GM18520 (cell line): ENCODE results near the gene NOP10.
"Not testable (repeated sequence)": the region's sequence is repeated elsewhere in the genome, so short reads cannot be mapped to it uniquely, and the experiment has no call there.

ENCODE experiments used
- ATAC-seq: cut with Tn5 transposase; IDR thresholded peaks from one replicate; pipeline ENCODE4 v1.9.1; 2021; ENCODE audit not compliant: unreplicated experiment

The NOP10 gene

DNA sequence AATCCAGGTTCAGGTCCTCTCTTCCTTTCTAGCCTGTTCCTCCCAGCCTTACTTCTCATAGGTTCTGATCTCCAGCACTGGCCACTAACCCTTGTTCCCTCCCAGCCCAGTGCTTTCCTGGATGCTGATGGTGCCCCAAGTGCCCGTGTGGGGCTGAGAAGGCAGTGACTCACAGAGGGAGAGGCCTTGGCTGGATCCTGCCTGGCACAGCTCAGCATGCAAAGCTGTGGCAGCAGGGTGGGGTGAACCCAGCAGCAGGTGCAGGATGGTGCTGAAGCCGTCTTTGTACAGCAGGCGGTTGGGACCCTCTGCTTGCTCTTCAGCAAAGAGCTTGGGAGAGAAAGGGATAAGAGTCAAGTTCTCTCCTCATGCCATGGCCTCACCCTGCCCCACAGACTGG is 16.5 kb upstream of the NOP10 start:
- no peak for ATAC-seq

- ATAC-seq: no peak
Measured at GRCh38 chr15:34358948-34359347, 16.0 kb upstream of the NOP10 start.

GRCh38 chr15:34358367-34358766 is 15.4 kb upstream of the NOP10 start:
- no peak for ATAC-seq

GRCh38 chr15:34357653-34358052 is 14.7 kb upstream of the NOP10 start:
- no peak for ATAC-seq

DNA sequence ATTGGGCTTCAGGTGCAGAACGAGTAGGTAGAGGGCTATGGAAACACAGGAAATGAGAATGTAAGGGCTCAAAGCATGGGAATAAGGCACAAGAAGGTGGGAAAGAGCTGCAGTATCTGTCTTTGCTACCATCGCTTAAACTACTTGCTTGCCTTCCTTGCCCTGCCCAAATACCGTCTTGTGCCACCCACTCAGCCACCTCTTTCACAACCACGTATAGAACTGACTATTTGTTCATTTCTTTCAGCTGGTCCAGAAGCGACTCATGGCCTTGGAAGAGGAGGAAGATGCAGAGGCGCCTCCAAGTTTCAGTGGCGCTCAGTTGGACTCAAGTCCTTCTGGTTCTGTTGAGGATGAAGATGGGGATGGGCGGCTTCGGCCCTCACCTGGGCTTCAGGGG is 12.3 kb upstream of the NOP10 start:
- no peak for ATAC-seq

GRCh38 chr15:34354286-34354685 is 11.3 kb upstream of the NOP10 start:
- no peak for ATAC-seq

DNA sequence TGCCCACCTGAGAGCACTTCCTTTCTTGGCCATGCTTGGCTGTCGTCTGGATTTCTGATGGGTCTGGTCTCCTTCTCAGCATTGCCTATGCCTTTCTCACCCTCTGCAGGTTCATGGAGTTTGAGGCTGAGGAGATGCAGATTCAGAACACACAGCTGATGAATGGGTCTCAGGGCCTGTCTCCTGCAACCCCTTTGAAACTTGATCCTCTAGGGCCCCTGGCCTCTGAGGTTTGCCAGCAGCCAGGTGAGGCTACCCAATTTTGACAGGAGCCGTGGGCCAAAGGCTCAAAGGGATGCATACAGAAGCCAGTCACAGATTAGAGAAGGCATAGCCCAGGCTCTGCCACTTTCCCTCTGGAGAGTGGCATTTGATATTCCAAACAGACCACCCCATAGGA is 10.7 kb upstream of the NOP10 start:
- ATAC-seq: no peak

DNA sequence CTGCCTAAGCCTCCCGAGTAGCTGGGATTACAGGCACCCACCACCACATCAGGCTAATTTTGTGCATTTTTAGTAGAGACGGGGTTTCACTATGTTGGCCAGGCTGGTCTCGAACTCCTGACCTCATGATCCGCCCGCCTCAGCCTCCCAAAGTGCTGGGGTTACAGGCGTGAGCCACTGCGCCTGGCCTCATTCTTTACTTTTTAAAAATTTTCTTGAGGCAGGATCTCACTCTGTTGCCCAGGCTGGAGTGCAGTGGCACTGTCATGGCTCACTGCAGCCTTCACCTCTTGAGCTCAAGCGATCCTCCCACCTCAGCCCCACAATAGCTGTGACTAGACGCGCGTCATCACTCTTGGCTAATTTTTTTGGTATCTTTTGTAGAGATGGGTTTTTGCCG is 10.1 kb upstream of the NOP10 start:
- not testable (repeated sequence) for ATAC-seq

- ATAC-seq: no peak
Measured at GRCh38 chr15:34349769-34350168, 6.8 kb upstream of the NOP10 start.

DNA sequence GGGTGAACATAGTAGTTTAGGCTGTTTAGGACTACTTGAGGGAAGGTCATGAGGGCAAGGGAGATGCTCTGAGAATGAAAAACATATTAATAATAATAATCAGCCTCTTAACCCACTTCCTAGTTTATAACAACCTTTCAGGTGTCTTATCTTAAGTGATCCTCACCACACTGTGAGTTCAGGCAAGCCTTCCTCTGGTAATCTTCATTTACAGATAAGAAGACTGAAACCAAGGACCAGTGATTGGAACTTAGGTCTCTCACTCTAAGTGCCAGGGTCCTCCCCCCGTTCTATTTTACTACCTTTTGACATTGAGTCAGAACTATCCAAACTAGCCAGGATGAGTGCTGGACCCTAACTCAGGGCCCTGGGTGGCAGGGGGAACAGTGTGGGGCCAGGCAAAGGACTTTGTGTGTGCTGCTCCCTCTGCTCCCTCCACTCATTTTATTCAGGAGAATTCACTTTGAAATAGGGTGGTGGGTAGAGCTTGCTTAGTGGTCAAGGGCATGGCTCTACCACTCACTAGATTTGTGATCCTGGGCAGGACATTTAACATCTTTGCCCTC is 5.9 kb upstream of the NOP10 start:
- ATAC-seq: no peak

DNA sequence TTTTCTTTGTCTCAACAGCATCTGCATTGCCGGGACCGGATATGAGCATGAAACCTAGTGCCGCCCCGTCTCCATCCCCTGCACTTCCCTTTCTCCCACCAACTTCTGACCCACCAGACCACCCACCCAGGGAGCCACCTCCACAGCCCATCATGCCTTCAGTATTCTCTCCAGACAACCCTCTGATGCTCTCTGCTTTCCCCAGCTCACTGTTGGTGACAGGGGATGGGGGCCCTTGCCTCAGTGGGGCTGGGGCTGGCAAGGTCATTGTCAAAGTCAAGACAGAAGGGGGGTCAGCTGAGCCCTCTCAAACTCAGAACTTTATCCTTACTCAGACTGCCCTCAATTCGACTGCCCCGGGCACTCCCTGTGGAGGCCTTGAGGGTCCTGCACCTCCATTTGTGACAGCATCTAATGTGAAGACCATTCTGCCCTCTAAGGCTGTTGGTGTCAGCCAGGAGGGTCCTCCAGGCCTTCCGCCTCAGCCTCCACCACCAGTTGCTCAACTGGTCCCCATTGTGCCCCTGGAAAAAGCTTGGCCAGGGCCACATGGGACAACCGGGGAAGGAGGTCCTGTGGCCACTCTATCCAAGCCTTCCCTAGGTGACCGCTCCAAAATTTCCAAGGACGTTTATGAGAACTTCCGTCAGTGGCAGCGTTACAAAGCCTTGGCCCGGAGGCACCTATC is 5.2 kb upstream of the NOP10 start:
- ATAC-seq: no peak

DNA sequence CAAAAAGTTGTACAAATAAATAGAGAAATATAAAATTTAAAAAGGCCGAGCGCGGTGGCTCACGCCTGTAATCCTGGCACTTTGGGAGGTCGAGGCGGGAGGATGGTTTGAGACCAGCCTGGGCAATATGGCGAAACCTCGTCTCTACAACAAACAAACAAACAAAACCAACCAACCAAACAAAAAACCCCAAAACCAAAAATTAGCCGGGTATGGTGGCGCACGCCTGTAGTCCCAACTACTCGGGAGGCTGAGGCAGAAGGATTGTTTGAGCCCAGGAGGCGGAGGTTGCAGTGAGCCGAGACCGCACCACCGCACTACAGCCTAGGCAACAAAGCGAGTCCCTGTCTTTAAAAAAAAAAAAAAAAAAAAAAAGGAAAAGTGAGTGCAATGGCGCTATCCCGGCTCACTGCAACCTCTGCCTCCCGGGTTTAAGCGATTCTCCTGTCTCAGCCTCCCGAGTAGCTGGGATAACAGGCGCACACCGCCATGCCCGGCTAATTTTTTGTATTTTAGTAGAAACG is 661 bp downstream of the NOP10 start:
- not testable (repeated sequence) for ATAC-seq

- no peak for ATAC-seq
Measured at GRCh38 chr15:34341381-34342212, 1.3 kb downstream of the NOP10 start.

DNA sequence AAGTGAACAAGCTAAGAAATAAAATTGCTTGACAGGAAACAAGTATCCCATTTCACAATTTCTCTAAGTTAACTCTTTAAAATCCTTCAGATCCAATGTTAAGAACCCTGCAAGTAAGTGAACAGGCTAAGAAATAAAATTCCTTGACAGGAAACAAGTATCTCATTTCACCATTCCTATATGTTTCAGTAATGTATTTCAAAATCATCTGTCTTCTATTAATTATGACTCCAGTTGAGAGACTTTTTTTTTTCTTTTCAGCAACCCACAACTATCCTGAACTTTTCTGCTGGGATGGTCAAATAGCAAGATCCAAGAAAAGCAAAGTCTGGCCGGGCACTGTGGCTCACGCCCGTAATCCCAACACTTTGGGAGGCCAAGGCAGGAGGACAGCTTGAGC is 3.0 kb downstream of the NOP10 start:
- ATAC-seq: no peak

- ATAC-seq: no peak
Measured at GRCh38 chr15:34338347-34338746, 4.6 kb downstream of the NOP10 start.

- ATAC-seq: peak; percentile 61
Measured at GRCh38 chr15:34337557-34338306, 5.2 kb downstream of the NOP10 start, which contains the start of gene SLC12A6. Gene SLC12A6, minus strand, starts transcription at chr15:34337781. Its CDS starts 1,101 bp downstream, at chr15:34336680.

DNA sequence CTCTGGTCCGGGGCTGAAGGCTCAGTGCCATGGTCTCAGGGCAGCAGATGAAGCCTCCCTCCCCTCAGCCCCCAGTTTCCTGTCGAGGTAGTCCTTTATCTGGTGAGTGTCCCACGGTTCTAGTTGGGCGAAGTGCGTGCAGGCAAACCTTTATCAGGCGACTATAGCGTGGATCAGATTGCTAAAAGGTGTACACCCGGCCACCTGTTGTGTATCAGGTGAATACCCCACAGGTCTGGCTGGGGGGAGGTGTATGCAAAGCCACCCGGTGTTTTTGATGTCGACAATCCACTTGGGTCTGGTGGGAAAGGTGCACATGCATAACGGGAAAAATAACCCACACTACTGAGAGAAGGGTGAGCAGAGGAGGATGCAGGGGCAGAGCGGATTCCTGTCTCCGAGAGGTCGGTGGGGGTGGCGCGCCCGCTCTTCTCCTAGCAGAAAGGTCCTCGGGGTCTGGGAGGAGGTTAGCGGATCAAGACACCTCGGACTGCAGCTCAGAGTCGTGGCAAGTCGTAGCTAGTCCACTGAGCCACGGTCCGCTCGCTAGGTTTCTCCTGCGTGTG is 5.9 kb downstream of the NOP10 start:
- ATAC-seq: no peak

DNA sequence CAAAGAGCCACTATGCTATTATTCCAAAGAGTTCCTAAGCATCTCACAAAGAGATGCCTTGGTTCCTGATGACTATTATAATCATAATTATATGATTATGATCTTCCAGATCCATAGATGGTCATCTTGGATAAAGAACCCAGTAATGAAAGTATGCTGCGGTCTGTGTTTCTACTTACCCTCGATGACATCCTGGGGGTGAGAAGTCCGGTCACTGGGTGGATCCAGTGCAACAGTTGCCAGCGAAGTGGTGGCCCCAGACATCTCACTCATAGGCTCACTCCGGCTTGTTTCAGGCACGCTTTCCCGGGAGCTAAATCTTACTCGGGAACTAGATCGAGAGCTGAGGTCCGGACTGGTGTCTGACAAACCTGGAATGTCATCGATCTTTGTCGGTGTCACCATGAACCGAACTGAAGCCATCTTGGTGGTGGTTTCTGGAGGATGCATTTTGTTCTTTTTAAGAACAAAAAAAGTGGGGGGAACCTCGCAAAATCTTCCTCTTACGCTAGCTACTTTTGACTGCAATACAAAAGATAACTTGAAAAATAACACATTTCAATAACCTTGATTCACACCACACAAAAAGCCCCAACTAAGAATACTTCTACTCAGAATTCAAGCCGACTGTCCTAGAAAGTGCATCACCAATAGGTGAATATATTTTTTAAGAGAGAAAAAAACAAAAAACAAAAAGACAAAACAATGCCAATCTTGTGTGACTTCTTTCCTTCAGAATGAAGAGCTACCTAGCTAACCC is 6.5 kb downstream of the NOP10 start:
- ATAC-seq: no peak

DNA sequence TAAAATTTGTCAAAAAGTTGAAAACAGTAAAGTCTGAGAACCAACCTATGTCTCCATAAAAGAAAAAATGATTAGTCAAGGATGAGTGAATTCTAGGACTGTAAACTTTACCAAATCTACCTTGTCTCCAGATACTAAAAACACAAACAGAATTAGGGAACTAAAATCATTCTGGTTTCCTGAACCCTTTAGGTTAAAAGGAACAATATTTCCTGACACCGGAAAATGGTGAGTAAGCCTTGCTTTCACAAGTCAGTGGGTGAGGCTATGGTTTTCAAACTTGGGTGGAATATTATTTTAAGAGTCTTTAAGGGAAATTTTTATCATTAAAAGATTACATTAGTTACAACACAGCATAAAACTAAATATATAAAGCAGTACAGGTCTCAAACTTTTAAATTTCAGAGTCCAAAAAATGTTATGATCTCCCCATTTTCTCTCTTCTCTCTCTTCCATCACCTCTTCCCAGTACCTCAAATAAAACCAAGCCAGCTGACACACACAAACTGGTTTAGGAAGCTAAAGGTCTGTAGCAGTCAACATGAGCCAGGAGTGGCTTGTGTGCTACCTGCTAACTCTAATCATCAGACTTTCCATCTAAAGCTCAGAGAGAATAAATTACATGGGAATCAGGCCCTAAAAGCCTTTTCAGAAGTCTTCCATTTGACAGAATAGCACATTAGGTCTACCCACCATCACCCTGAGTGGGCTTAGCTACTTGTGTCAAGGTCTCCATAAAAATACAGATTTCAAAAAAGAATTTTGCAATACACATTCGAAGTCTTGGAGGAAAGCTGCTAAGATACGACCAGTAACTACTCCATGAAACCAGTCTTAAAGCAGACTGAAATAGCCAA is 7.5 kb downstream of the NOP10 start:
- no peak for ATAC-seq
